Stimulated activated CD8-positive, alpha-beta memory T cell treated with anti-CD3 and anti-CD28 coated beads, Interleukin-2, amount 100 ng/mL, for 48 hours (primary cell): ENCODE results near the gene ODF2.
"Not testable (repeated sequence)": the region's sequence is repeated elsewhere in the genome, so short reads cannot be mapped to it uniquely, and the experiment has no call there.

Experiments used
- DNase-seq, 2 donors: peaks; one replicate each; pipeline ENCODE4 v3.0.0-alpha.2; 2020; ENCODE audit warnings: low read depth in 2 of 2

ODF2 gene

GRCh38 chr9:128455849-128456612, at the start of gene ODF2:
Gene ODF2, plus strand, starts transcription at chr9:128456006. Its CDS starts 86 bp downstream, at chr9:128456092.
- DNase-seq = peak; percentile 99

GRCh38 chr9:128406848-128407391, 48.9 kb upstream of the ODF2 start:
- DNase-seq = no peak

DNA sequence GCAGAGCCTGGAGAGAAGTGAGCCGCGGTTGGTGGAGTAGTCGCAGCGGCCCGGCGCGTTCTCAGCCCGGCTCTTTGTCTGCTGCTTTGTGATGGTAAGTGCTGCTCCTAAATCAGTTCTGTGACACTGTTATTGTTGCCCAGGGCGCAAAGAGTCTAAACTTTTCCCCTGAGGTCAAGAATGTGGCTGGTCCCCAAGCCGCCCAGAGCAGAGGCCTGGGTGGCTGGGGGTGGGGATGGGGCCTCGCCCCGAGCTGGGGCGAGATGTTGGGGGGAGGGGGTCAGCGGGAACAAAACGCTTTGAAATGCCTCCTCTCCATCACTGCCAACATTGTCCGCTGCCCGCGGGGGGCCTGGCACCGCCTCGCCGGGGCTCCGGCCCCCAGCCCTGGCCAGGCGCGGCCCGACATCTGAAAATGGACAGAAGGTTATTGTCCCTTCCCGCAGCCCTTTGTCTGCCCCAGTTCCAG, 46.8 kb upstream of the ODF2 start:
- DNase-seq = no peak

- no peak for DNase-seq
These were observed 46.4 kb upstream of the ODF2 start for GRCh38 chr9:128409450-128409849.

- no peak for DNase-seq
These were observed 45.8 kb upstream of the ODF2 start for GRCh38 chr9:128409978-128410377.

DNA sequence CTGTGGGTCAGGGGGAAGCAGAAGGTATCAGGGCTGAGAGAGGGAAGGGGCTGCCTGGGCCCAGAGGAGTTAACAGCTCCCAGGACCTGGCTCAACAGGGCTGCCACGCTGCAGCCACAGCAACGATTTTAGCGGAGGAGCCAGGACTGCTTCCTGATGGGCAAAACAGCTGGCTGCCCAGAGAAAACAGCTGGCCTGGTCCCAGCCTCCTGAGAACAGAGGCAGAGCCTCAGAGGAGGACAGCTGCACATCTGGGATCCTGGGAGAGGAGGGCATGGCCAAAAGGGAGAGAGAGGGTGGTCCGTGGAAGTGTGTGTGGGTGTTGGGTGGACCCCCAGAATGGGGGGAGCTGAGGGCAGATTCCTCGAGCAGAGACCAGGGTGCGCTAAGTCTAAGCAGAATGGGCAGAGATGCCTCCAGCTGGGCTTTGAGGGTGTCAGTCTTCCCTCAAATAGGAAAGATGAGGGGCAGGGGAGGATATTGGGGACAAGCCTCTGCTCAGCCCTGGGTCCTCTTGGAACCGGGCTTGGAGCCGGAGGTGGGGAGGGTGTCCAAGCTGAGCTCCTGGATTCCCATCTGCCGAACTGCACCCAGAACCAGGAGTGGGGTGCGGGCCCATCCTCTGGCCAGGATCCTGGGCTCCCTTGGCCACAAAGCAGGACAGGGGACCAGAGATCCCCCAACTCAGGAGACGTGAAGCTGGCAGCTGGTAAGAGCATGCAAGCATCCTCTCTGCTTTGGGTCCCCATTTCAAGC, 44.3 kb upstream of the ODF2 start:
- DNase-seq = no peak

- peak; percentile 34 to 46 for DNase-seq
These were observed 43.6 kb upstream of the ODF2 start for GRCh38 chr9:128412120-128412790.

DNA sequence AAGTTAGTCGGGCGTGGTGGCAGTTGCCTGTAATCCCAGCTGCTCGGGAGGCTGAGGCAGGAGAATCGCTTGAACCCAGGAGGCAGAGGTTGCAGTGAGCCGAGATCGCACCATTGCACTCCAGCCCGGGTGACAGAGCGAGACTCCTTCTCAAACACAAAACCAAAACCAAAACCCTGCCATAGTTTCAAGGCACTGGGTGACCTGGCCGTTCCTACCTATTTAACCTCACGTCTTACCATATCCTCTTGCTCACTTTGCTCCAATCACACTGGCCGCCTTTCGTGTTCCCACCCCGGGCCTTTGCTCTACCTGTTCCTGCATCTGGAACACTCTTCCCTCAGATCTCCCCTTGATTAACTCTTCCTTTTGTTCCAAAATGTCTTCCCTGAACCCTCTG, 42.1 kb upstream of the ODF2 start:
- not testable (repeated sequence) for DNase-seq

DNA sequence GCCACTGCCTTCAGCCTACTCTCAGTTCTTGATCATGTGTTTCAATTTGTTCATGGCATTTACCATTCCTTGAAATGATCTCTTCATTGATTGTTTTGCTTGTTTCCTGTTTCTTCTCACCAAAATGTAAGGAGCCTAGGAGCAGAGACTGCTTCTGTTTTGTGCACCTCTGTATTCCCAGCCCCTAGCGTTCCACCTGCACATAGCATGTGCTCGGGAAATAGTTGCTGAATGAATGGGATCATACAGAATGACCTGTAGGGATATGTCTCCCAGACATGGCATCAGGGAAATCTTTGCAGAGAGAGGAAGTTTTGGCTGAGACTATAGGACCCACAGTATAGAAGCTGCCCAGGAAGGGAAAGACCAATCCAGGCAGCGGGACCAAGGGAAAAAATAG, 41.3 kb upstream of the ODF2 start:
- DNase-seq = no peak

- DNase-seq = no peak
These were observed 40.5 kb upstream of the ODF2 start for GRCh38 chr9:128415281-128415680.

- DNase-seq = no peak
These were observed 39.8 kb upstream of the ODF2 start for GRCh38 chr9:128416014-128416413.

DNA sequence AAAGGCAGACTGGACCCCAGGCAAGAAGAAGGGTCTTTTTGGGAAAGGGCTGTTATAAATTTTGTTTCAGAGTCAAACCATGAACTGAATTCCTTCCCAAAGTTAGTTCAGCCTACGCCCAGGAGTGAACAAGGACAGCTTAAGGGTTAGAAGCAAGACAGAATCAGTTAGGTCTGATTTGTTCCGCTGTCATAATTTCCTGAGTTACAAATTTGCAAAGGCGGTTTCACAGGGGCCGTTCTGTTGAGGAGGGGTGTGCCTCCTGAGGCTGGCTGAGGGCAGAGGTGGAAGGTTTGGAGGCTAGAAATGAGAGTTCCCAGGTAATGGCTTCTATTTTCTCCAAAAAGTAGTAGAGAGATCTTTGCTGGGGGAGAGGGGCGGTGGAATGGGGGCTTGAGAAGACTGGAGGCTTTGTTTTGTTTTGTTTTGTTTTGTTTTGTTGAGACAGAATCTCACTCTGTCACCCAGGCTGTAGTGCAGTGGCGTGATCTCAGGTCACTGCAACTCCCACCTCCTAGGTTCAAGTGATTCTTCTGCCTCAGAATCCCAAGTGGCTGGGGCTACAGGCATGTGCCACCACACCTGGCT, 39.3 kb upstream of the ODF2 start:
- DNase-seq = no peak

- no peak for DNase-seq
These were observed 36.5 kb upstream of the ODF2 start for GRCh38 chr9:128419061-128419925.

DNA sequence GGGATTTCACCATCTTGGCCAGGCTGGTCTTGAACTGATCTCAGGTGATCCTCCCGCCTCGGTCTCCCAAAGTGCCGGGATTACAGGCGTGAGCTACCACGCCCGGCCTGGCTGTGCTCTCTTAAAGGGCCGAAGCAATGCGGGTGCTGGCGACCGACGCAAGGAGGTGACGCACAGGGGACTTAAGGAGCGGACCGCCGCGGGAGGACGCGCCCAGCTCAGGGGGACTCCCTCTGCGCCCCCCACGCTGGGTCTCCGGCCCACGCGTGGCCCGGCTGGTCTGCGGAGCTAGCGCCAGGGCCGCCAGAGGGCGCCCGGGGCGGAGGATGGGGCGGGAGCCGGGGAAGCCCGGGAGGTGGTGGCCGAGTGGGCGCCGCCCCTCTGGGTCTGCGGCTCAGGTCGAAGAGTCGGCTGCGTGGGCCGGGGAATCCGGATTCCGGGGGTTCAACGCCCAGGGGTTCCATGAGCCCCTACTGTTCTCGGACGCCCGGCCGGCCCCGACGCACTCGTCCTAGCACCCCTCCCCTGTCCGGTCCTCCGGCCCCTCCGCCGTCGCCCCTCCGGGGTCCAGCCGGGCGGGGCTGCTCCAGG, 35.7 kb upstream of the ODF2 start:
- DNase-seq = peak; percentile 63 to 67

- peak; percentile 40 for DNase-seq
These were observed 34.9 kb upstream of the ODF2 start, which contains the start of gene CERCAM for GRCh38 chr9:128420651-128421481. Gene CERCAM, plus strand, starts transcription at chr9:128420857. Its CDS starts 21 bp downstream, at chr9:128420878.

DNA sequence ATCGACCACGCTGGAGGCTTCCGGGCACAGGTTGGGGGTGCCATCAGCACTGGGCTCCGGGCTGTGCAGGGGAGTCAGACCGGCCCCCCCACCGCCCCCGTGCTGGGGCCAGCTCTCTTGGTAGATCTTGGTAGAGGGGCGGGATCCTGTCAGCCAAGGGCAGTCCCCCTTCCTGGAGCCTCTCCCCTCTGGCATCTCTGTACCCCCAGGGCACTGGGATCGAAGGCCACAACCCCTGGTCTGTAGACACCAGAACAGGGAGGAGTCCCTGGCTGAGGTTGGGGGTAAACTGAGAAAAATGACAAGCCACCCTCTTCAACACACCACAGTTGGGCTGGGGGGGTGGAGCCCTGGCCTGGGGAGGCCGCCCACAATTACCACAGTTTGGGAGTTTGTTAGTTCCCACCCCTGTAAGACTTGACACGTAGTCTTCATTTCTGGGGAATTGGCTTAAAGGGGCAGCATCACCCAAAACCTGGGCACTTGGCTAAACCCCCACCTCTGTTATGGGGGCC, 34.3 kb upstream of the ODF2 start:
- DNase-seq = no peak

- DNase-seq = not testable (repeated sequence)
These were observed 33.6 kb upstream of the ODF2 start for GRCh38 chr9:128422022-128422782.

- DNase-seq = no peak
These were observed 33.0 kb upstream of the ODF2 start for GRCh38 chr9:128422783-128423150.
